Measurements from ENCODE around the gene MIA. TPM values are rescaled to one million over a fixed set of nuclear protein-coding genes. Genes with fewer than 3 reads are reported as not detected.
A peak's percentile ranks its signal among the peaks of the same experiment; 100 is the strongest.
"Not testable (repeated sequence)": the region's sequence is repeated elsewhere in the genome, so short reads cannot be mapped to it uniquely, and the experiment has no call there.

The MIA gene
- total RNA-seq, result 1.4 to 2.6 TPM (median 2.4 TPM) in 3 replicates
- long read RNA-seq, partial matches to known transcripts, result 0 of 1 reads
- long read RNA-seq, other reads (novel, unspliced or antisense), result 0 of 1 reads

- Mint-ChIP-seq H3K4me3 (ENCODE audit: unreplicated experiment) (peak within 1 kb of the TSS; percentile 25), H3K27me3 (ENCODE audit: low read depth) (no peaks in the 10 kb centered on the region), H3K4me1 (ENCODE audit: low read depth) (peaks cover 35% of the 10 kb centered on the region), H3K27ac (ENCODE audit: unreplicated experiment) (peak within 1 kb of the TSS; percentile 59), H3K9me3 (ENCODE audit: low read depth) (peaks cover 5% of the 10 kb centered on the region), H3K36me3 (ENCODE audit: low read depth) (no peaks in the 10 kb centered on the region)
- DNase-seq (ENCODE audit: low spot score), result no peak
- no peak for TF ChIP-seq CTCF (IDR thresholded peaks at IDR 0.05)
These were observed at the start of gene MIA for GRCh38 chr19:40774916-40775631. Gene MIA, plus strand, starts transcription at chr19:40775521. Its CDS starts 22 bp downstream, at chr19:40775543.

GRCh38 chr19:40726279-40726678 lies 49.0 kb upstream of the MIA start:
- Mint-ChIP-seq H3K36me3 (ENCODE audit: low read depth) (peaks cover 32% of the 10 kb centered on the region), H3K9me3 (ENCODE audit: low read depth) (no peaks in the 10 kb centered on the region), H3K27ac (ENCODE audit: unreplicated experiment) (no peak overlapping the region), H3K4me1 (ENCODE audit: low read depth) (peaks cover 17% of the 10 kb centered on the region), H3K4me3 (ENCODE audit: unreplicated experiment) (no peak overlapping the region), H3K27me3 (ENCODE audit: low read depth) (no peaks in the 10 kb centered on the region)
- TF ChIP-seq CTCF (IDR thresholded peaks at IDR 0.05), result no peak
- no peak for DNase-seq (ENCODE audit: low spot score)

GRCh38 chr19:40730065-40730464 lies 45.3 kb upstream of the MIA start:
- not testable (repeated sequence) for H3K4me1 Mint-ChIP-seq (ENCODE audit: low read depth); H3K27me3 Mint-ChIP-seq (ENCODE audit: low read depth); H3K27ac Mint-ChIP-seq (ENCODE audit: unreplicated experiment); H3K4me3 Mint-ChIP-seq (ENCODE audit: unreplicated experiment); H3K9me3 Mint-ChIP-seq (ENCODE audit: low read depth); DNase-seq (ENCODE audit: low spot score)
- H3K36me3 Mint-ChIP-seq (ENCODE audit: low read depth), result peaks cover 38% of the 10 kb centered on the region

GRCh38 chr19:40732304-40732703 lies 43.0 kb upstream of the MIA start:
- not testable (repeated sequence) for DNase-seq (ENCODE audit: low spot score); H3K27me3 Mint-ChIP-seq (ENCODE audit: low read depth); H3K9me3 Mint-ChIP-seq (ENCODE audit: low read depth); H3K27ac Mint-ChIP-seq (ENCODE audit: unreplicated experiment); H3K4me3 Mint-ChIP-seq (ENCODE audit: unreplicated experiment); H3K4me1 Mint-ChIP-seq (ENCODE audit: low read depth)
- H3K36me3 Mint-ChIP-seq (ENCODE audit: low read depth), result peaks cover 43% of the 10 kb centered on the region

GRCh38 chr19:40733149-40733548 lies 42.2 kb upstream of the MIA start:
- DNase-seq (ENCODE audit: low spot score), result no peak
- no peak overlapping the region for H3K27ac Mint-ChIP-seq (ENCODE audit: unreplicated experiment)
- H3K4me3 Mint-ChIP-seq (ENCODE audit: unreplicated experiment), result no peak overlapping the region
- H3K27me3 Mint-ChIP-seq (ENCODE audit: low read depth), result no peaks in the 10 kb centered on the region
- no peak for TF ChIP-seq CTCF (IDR thresholded peaks at IDR 0.05)
- no peaks in the 10 kb centered on the region for H3K4me1 Mint-ChIP-seq (ENCODE audit: low read depth)
- H3K9me3 Mint-ChIP-seq (ENCODE audit: low read depth), result no peaks in the 10 kb centered on the region
- peaks cover 43% of the 10 kb centered on the region for H3K36me3 Mint-ChIP-seq (ENCODE audit: low read depth)

- H3K27me3 Mint-ChIP-seq (ENCODE audit: low read depth), result no peaks in the 10 kb centered on the region
- H3K9me3 Mint-ChIP-seq (ENCODE audit: low read depth), result no peaks in the 10 kb centered on the region
- peaks cover 45% of the 10 kb centered on the region for H3K36me3 Mint-ChIP-seq (ENCODE audit: low read depth)
- no peak for DNase-seq (ENCODE audit: low spot score)
- H3K4me3 Mint-ChIP-seq (ENCODE audit: unreplicated experiment), result no peak overlapping the region
- no peak for TF ChIP-seq CTCF (IDR thresholded peaks at IDR 0.05)
- H3K4me1 Mint-ChIP-seq (ENCODE audit: low read depth), result no peaks in the 10 kb centered on the region
- H3K27ac Mint-ChIP-seq (ENCODE audit: unreplicated experiment), result no peak overlapping the region
These were observed 40.1 kb upstream of the MIA start for GRCh38 chr19:40735013-40735771.

All from chondrocyte (in vitro differentiated cells).